ENCODE results near the gene SNRPB. TPM values are rescaled to one million over a fixed set of nuclear protein-coding genes. Genes with fewer than 3 reads are reported as not detected.

SNRPB gene
- total and polyA plus RNA-seq, 10 of the 15 experiments (the other 5 are each of a cell fraction or from before 2014, with no cell fraction given): 15.0 to 593 (median 366) TPM

DNA sequence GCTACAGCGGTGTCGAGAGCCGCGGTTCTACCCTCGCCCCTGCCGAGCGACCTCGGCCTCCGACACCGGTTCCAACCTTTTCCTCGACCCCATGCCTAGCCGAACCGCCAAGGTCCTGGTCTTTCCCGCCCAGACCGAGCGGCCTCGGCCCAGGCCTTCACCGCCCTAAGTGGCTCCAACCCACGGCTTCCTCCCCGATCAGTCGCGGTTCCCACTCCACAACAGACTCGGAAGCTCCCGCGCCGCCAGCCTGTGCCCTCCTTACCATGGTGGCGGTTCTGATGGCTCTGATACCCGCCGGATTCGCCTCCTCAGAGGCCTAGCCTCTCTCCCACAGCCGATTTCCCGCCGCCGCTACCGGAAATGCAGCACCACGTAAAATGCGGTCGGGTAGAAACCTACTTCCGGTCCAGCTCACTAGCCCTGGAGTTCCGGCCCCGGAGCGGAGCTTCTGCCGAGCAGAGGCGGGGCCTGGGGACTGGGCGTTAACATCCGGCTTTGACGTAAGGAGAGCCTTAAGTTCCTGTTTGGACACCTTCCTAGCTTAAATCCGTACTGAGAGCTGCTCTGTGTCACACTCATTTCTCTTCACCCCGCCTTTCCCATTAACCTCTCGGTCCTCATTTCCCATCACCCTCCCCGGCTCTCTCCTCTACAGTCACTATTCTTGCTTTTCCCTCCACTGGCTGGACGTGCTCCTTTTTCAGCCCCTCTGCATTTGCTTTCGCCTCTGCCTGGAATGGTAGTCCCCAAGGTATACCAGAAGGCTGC lies at the start of gene SNRPB (continued):
- TF ChIP-seq MEF2B (IDR thresholded peaks at IDR 0.05; ENCODE audit: partially characterized antibody, poor library complexity, severe bottlenecking) (peak; percentile 55), HDAC6 (IDR thresholded peaks at IDR 0.05; ENCODE audit: unreplicated experiment) (peak; percentile 80), KDM1A (IDR thresholded peaks at IDR 0.05; ENCODE audit: borderline replicate concordance) (no peak), IKZF1 (conservative IDR thresholded peaks at IDR 0.05) (peak; percentile 83; the same call in 1 of the 2 replicates), PAX8 (IDR thresholded peaks at IDR 0.05) (no peak), CBX3 (IDR thresholded peaks at IDR 0.05; ENCODE audit: borderline replicate concordance, low read depth) (no peak), SMARCA5 (IDR thresholded peaks at IDR 0.05) (peak; percentile 68; the same call in 1 of the 2 replicates), SIX5 (IDR thresholded peaks at IDR 0.05; ENCODE audit: low read depth, low read length, severe bottlenecking) (peak; percentile 53), ESRRA (IDR thresholded peaks at IDR 0.05; ENCODE audit: low read length) (no peak), NR2F1 (conservative IDR thresholded peaks at IDR 0.05) (peak; percentile 62; the same call in 1 of the 2 replicates), ZZZ3 (IDR thresholded peaks at IDR 0.05; ENCODE audit: control insufficient read depth, insufficient read length, low read depth) (peak; percentile 87), ZSCAN29 (IDR thresholded peaks at IDR 0.05) (peak; percentile 94), ZNF24 (IDR thresholded peaks at IDR 0.05) (0 out of 2 replicates have a peak, but pooled peaks have one; percentile 33), SRF (IDR thresholded peaks at IDR 0.05; ENCODE audit: low read depth in 2 of 2, low read length in 2 of 2) (peak in 1 of 2 experiments; percentile 88; a peak in 3 of 4 replicates), YY1 (IDR thresholded peaks at IDR 0.05; ENCODE audit: low read depth, low read length) (peak; percentile 85)
- TF ChIP-seq, protein P1, sequence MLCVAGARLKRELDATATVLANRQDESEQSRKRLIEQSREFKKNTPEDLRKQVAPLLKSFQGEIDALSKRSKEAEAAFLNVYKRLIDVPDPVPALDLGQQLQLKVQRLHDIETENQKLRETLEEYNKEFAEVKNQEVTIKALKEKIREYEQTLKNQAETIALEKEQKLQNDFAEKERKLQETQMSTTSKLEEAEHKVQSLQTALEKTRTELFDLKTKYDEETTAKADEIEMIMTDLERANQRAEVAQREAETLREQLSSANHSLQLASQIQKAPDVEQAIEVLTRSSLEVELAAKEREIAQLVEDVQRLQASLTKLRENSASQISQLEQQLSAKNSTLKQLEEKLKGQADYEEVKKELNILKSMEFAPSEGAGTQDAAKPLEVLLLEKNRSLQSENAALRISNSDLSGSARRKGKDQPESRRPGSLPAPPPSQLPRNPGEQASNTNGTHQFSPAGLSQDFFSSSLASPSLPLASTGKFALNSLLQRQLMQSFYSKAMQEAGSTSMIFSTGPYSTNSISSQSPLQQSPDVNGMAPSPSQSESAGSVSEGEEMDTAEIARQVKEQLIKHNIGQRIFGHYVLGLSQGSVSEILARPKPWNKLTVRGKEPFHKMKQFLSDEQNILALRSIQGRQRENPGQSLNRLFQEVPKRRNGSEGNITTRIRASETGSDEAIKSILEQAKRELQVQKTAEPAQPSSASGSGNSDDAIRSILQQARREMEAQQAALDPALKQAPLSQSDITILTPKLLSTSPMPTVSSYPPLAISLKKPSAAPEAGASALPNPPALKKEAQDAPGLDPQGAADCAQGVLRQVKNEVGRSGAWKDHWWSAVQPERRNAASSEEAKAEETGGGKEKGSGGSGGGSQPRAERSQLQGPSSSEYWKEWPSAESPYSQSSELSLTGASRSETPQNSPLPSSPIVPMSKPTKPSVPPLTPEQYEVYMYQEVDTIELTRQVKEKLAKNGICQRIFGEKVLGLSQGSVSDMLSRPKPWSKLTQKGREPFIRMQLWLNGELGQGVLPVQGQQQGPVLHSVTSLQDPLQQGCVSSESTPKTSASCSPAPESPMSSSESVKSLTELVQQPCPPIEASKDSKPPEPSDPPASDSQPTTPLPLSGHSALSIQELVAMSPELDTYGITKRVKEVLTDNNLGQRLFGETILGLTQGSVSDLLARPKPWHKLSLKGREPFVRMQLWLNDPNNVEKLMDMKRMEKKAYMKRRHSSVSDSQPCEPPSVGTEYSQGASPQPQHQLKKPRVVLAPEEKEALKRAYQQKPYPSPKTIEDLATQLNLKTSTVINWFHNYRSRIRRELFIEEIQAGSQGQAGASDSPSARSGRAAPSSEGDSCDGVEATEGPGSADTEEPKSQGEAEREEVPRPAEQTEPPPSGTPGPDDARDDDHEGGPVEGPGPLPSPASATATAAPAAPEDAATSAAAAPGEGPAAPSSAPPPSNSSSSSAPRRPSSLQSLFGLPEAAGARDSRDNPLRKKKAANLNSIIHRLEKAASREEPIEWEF (IDR thresholded peaks at IDR 0.05; ENCODE audit: insufficient replicate concordance, low read depth, low read length): no peak
- TF ChIP-seq, protein P2, sequence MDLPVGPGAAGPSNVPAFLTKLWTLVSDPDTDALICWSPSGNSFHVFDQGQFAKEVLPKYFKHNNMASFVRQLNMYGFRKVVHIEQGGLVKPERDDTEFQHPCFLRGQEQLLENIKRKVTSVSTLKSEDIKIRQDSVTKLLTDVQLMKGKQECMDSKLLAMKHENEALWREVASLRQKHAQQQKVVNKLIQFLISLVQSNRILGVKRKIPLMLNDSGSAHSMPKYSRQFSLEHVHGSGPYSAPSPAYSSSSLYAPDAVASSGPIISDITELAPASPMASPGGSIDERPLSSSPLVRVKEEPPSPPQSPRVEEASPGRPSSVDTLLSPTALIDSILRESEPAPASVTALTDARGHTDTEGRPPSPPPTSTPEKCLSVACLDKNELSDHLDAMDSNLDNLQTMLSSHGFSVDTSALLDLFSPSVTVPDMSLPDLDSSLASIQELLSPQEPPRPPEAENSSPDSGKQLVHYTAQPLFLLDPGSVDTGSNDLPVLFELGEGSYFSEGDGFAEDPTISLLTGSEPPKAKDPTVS (IDR thresholded peaks at IDR 0.05; ENCODE audit: low read depth, low read length): peak; percentile 82; the same call in 1 of the 2 replicates
- TF ChIP-seq, protein P3, sequence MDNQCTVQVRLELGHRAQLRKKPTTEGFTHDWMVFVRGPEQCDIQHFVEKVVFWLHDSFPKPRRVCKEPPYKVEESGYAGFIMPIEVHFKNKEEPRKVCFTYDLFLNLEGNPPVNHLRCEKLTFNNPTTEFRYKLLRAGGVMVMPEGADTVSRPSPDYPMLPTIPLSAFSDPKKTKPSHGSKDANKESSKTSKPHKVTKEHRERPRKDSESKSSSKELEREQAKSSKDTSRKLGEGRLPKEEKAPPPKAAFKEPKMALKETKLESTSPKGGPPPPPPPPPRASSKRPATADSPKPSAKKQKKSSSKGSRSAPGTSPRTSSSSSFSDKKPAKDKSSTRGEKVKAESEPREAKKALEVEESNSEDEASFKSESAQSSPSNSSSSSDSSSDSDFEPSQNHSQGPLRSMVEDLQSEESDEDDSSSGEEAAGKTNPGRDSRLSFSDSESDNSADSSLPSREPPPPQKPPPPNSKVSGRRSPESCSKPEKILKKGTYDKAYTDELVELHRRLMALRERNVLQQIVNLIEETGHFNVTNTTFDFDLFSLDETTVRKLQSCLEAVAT (IDR thresholded peaks at IDR 0.05): peak; percentile 93
- TF ChIP-seq, protein P4, sequence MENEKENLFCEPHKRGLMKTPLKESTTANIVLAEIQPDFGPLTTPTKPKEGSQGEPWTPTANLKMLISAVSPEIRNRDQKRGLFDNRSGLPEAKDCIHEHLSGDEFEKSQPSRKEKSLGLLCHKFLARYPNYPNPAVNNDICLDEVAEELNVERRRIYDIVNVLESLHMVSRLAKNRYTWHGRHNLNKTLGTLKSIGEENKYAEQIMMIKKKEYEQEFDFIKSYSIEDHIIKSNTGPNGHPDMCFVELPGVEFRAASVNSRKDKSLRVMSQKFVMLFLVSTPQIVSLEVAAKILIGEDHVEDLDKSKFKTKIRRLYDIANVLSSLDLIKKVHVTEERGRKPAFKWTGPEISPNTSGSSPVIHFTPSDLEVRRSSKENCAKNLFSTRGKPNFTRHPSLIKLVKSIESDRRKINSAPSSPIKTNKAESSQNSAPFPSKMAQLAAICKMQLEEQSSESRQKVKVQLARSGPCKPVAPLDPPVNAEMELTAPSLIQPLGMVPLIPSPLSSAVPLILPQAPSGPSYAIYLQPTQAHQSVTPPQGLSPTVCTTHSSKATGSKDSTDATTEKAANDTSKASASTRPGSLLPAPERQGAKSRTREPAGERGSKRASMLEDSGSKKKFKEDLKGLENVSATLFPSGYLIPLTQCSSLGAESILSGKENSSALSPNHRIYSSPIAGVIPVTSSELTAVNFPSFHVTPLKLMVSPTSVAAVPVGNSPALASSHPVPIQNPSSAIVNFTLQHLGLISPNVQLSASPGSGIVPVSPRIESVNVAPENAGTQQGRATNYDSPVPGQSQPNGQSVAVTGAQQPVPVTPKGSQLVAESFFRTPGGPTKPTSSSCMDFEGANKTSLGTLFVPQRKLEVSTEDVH (IDR thresholded peaks at IDR 0.05; ENCODE audit: low read depth, partially characterized antibody): peak; percentile 100
